MM.1S (cell line): ENCODE results near the gene ADRM1.

ENCODE experiments used
- EZH2phosphoT487 ChIP-seq: fragments of 300-600 bp; sonication (generic); IDR thresholded peaks from 2 replicates; pipeline ENCODE4 v1.6.1; 2018; ENCODE audit warnings: antibody characterized with exemption, low read length
- TF ChIP-seq, protein P1 (sequence below): fragments of 300-600 bp; sonication (generic); IDR thresholded peaks from 2 replicates; pipeline ENCODE4 v1.5.1; 2016; ENCODE audit warnings: antibody characterized with exemption, low read length, mixed read lengths

- TF ChIP-seq, protein P1, sequence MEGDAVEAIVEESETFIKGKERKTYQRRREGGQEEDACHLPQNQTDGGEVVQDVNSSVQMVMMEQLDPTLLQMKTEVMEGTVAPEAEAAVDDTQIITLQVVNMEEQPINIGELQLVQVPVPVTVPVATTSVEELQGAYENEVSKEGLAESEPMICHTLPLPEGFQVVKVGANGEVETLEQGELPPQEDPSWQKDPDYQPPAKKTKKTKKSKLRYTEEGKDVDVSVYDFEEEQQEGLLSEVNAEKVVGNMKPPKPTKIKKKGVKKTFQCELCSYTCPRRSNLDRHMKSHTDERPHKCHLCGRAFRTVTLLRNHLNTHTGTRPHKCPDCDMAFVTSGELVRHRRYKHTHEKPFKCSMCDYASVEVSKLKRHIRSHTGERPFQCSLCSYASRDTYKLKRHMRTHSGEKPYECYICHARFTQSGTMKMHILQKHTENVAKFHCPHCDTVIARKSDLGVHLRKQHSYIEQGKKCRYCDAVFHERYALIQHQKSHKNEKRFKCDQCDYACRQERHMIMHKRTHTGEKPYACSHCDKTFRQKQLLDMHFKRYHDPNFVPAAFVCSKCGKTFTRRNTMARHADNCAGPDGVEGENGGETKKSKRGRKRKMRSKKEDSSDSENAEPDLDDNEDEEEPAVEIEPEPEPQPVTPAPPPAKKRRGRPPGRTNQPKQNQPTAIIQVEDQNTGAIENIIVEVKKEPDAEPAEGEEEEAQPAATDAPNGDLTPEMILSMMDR = no peak
- TF ChIP-seq EZH2phosphoT487 = no peak
Observed at GRCh38 chr20:62289131-62289530, 13.7 kb upstream of the ADRM1 start.
